Anterior cingulate cortex (tissue), 58 donors: ENCODE measurements around the gene SACM1L.

ENCODE experiments used
- DNase-seq, 58 donors: peaks; one replicate each; lab custom pipeline; 2025; lab: John Stamatoyannopoulos, UW

The SACM1L gene, protein sequence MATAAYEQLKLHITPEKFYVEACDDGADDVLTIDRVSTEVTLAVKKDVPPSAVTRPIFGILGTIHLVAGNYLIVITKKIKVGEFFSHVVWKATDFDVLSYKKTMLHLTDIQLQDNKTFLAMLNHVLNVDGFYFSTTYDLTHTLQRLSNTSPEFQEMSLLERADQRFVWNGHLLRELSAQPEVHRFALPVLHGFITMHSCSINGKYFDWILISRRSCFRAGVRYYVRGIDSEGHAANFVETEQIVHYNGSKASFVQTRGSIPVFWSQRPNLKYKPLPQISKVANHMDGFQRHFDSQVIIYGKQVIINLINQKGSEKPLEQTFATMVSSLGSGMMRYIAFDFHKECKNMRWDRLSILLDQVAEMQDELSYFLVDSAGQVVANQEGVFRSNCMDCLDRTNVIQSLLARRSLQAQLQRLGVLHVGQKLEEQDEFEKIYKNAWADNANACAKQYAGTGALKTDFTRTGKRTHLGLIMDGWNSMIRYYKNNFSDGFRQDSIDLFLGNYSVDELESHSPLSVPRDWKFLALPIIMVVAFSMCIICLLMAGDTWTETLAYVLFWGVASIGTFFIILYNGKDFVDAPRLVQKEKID

DNA sequence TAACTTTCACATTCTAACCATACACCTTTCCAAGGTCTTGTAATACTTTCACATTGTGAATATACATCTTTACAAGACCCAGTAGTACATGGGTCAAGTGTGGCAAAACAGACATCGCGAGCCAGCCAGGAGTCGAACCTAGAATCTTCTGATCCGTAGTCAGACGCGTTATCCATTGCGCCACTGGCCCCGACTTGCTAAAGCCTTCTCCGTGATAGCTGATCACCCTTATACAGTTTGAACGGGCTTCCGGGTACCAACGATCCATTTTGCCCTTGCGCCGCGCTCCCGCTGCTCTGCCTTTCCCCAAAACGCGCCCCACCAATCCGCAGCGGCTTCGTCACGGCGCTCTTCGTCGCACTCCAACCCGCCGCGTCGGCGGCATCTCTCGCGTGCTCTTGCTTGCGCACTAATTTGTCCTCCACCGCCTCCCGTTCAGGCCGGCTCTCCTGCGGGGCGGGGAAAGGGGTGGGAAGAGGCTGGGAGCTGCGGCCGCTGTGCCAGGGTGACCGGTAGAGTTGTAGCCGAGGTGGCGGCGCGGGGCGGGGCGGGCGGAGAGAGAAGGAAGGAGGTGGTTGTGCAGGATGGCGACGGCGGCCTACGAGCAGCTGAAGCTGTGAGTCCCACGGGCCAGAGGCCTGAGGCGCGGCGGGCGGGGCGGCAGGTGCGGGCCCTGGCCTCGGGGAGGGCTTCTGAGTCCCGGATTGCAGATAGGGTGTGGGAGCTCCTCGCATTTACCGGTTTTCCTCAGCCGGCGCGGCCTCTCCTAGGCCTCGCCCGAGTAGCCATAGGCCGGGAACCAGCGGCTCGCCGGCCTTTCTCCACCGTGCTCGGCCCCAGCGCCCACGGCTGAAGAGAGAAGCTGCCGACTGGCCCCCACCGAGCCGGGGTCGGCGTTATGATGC is at the start of gene SACM1L:
TSS of gene SACM1L (plus strand) at position 515 of the 905 bp plus-strand sequence. CDS start at position 585, 70 bp downstream.
- peak; percentile 85 to 100 (median 97) for DNase-seq

- no peak for DNase-seq
Observed at GRCh38 chr3:45640091-45640507, 49.1 kb upstream of the SACM1L start.

GRCh38 chr3:45640724-45641361 is 48.4 kb upstream of the SACM1L start:
- no peak for DNase-seq

- no peak for DNase-seq
Observed at GRCh38 chr3:45641756-45642155, 47.4 kb upstream of the SACM1L start.

- peak in 7 of 58 donors; percentile 11 to 43 (median 20) for DNase-seq
Observed at GRCh38 chr3:45642731-45643152, 46.5 kb upstream of the SACM1L start.

- DNase-seq, result no peak
Observed at GRCh38 chr3:45644063-45644790, 45.0 kb upstream of the SACM1L start.

GRCh38 chr3:45644791-45645201 is 44.4 kb upstream of the SACM1L start:
- no peak for DNase-seq

- DNase-seq, result no peak
Observed at GRCh38 chr3:45646051-45646585, 43.1 kb upstream of the SACM1L start.

GRCh38 chr3:45647148-45647619 is 42.0 kb upstream of the SACM1L start:
- DNase-seq, result no peak

- no peak for DNase-seq
Observed at GRCh38 chr3:45653205-45653604, 36.0 kb upstream of the SACM1L start.

DNA sequence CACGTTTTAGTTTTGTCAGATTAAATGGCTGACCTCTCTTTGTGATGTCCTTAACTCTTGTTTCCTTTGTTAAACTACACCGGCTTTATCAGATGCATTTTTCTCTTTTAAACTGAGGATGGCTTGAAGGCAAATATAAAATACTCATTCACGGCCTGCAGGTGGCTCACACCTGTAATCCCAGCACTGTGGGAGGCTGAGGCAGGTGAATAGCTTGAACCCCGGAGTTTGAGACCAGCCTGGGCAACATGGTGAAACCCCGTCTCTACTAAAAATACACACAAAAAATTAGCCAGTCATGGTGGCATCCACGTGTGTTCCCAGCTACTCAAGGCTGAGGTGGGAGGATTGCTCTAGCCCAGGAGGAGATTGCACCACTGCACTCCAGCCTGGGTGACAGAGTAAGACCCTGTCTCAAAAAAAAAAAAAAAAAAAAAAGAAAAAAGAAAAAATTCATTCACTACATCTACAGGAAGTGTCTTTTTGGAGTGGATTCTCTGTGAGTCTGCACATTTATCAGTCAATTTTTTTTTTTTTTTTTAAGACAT is 34.7 kb upstream of the SACM1L start:
- DNase-seq, result no peak

DNA sequence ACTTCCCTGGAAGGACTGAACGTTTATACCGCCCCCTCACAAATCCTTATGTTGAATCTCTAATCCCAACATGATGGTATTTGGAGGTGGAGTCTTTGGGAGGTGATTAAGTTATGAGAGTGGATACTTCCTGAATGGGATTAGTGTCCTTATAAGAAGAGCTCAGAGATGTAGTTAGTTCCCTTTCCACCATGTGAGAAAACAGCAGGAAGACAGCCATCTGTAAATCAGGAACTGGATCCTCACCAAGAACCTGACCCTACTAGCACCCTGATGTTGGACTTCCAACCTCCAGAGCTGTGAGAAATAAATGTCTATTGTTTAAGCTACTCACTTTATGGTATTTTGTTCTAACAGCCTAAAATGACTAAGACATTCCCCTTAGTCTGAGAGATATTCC is 33.3 kb upstream of the SACM1L start:
- DNase-seq, result no peak

GRCh38 chr3:45656575-45657363 is 32.4 kb upstream of the SACM1L start:
- peak in 56 of 58 donors; percentile 25 to 91 (median 74) for DNase-seq

GRCh38 chr3:45657853-45658252 is 31.3 kb upstream of the SACM1L start:
- no peak for DNase-seq

- peak in 50 of 58 donors; percentile 6 to 75 (median 36) for DNase-seq
Observed at GRCh38 chr3:45659661-45660566, 29.3 kb upstream of the SACM1L start.

- DNase-seq, result no peak
Observed at GRCh38 chr3:45660567-45660901, 28.7 kb upstream of the SACM1L start.

DNA sequence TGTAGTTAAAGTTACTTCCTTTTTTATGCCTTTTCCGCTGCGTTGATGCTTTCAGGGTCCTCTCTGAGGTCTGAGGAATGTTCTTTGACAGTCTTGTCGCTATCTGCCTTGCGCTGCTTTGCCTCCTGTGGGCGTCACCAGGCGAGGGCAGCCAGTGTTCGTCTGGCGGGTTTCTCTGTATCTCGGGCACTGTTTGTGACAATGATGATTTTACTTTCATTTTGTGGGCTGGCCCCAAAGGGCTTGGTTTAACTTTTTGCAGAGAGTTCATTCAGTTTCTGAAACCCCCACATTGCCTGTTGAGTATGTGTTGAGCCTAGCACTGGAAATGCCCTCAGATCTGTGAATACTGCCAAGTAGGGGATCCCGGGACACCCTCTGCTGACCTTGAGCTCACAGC is 24.6 kb upstream of the SACM1L start:
- DNase-seq, result no peak
